K562 (cell line): ENCODE measurements around the gene EIF3I. TPM values are rescaled to one million over a fixed set of nuclear protein-coding genes. Genes with fewer than 3 reads are reported as not detected.

Experiments used
- ATAC-seq: fragments of 200-7000 bp; cut with Tn5 transposase; 3 replicates; pipeline ENCODE4 v1.9.1; 2020; ENCODE audit warnings: moderate library complexity
- BruUV-seq: library from RNA; stranded (reverse); fragments of 400-500 nt; replicated peaks from 2 replicates; lab custom pipeline; 2021; lab: Mats Ljungman, UMichigan
- CTCF ChIA-PET: fragments of 300-600 bp; formaldehyde crosslinking; extraction: SDS; loops from one replicate; lab custom pipeline; 2021; ENCODE audit warnings: low intra/inter-chr PET ratio; lab: Yijun Ruan, JAX
- POLR2A ChIA-PET: fragments of 300-600, 350-650 bp; sonication (Branson Sonifier 250); formaldehyde crosslinking; extraction: SDS; loops from one replicate; lab custom pipeline; 2021; ENCODE audit warnings: antibody characterized with exemption, inconsistent platforms; lab: Yijun Ruan, JAX
- DNase-seq, 4 experiments: peaks; one replicate each; pipeline versions ENCODE4 v3.0.0 to v3.0.0-alpha.2; 2011 to 2018; ENCODE audit warnings: low spot score in 3 of 4, mixed read lengths in 3 of 4; ENCODE audit errors: extremely low read depth in 1 of 4
- FAIRE-seq: peaks from 2 replicates; lab custom pipeline; 2011; peaks lifted over from hg19 to GRCh38; lab: Jason Lieb, UNC
- H2AFZ ChIP-seq: 2 replicates; pipeline ENCODE4 v1.6.0; 2011; ENCODE audit warnings: low read depth, low read length, control low read depth, inconsistent platforms
- H3K27ac ChIP-seq: fragments of 200-600 bp; 3 replicates; pipeline ENCODE4 v1.8.0; 2011; ENCODE audit warnings: low read depth, mild to moderate bottlenecking, control low read depth, inconsistent platforms, low read length, moderate library complexity, mixed read lengths; ENCODE audit errors: extremely low read depth
- H3K27me3 ChIP-seq, 2 experiments: fragments of 300-600 bp in 1 of 2; 2 replicates in 1 of 2; 3 replicates in 1 of 2; pipeline versions ENCODE4 v1.6.0 to v1.8.0; 2011; ENCODE audit warnings: inconsistent platforms in 2 of 2, low read length in 2 of 2, mild to moderate bottlenecking in 1 of 2, mixed read lengths in 1 of 2, moderate library complexity in 1 of 2; ENCODE audit not compliant: control insufficient read depth in 2 of 2, insufficient read depth in 2 of 2
- H3K36me3 ChIP-seq: fragments of 300-600 bp; 3 replicates; pipeline ENCODE4 v1.8.0; 2011; ENCODE audit warnings: mild to moderate bottlenecking, low read length, inconsistent platforms; ENCODE audit not compliant: control insufficient read depth, insufficient read depth
- H3K4me1 ChIP-seq, 2 experiments: fragments of 200-600 bp in 1 of 2; replicated peaks in 1 of 2; 2 replicates in 1 of 2; 3 replicates in 1 of 2; pipeline versions ENCODE4 v1.5.1 to v1.8.0; 2011; ENCODE audit warnings: inconsistent platforms in 2 of 2, low read length in 2 of 2, mild to moderate bottlenecking in 1 of 2, mixed read lengths in 1 of 2, moderate library complexity in 1 of 2; ENCODE audit not compliant: control insufficient read depth in 2 of 2, insufficient read depth in 2 of 2
- H3K4me2 ChIP-seq: 2 replicates; pipeline ENCODE4 v1.6.1; 2011; ENCODE audit warnings: low read length, control low read depth, inconsistent platforms, mixed read lengths; ENCODE audit not compliant: insufficient read depth
- H3K4me3 ChIP-seq: fragments of 200-600 bp; sonication (generic), shearing (Covaris generic); 2 replicates; pipeline ENCODE4 v1.5.1; 2016; ENCODE audit warnings: control low read depth, inconsistent platforms
- H3K79me2 ChIP-seq: fragments of 200-600 bp; 3 replicates; pipeline ENCODE4 v1.8.0; 2011; ENCODE audit warnings: low read length, inconsistent platforms; ENCODE audit not compliant: control insufficient read depth, insufficient read depth
- H3K9ac ChIP-seq, 2 experiments: 2 replicates each; pipeline versions ENCODE4 v1.6.0 to v1.6.1; 2011; ENCODE audit warnings: low read depth in 2 of 2, low read length in 2 of 2, control low read depth in 1 of 2, inconsistent platforms in 1 of 2, mild to moderate bottlenecking in 1 of 2, mixed read lengths in 1 of 2; ENCODE audit not compliant: insufficient read depth in 1 of 2
- H3K9me1 ChIP-seq: one replicate; pipeline ENCODE4 v1.6.0; 2011; ENCODE audit warnings: inconsistent platforms, mild to moderate bottlenecking, low read length, moderate library complexity; ENCODE audit not compliant: control insufficient read depth, insufficient read depth
- H3K9me3 ChIP-seq: replicated peaks from 2 replicates; pipeline ENCODE4 v1.5.1; 2011; ENCODE audit warnings: low read depth, low read length, inconsistent platforms; ENCODE audit not compliant: control insufficient read depth, insufficient read depth
- H4K20me1 ChIP-seq: replicated peaks from 2 replicates; pipeline ENCODE4 v1.6.1; 2011; ENCODE audit warnings: low read length, inconsistent platforms, mixed read lengths; ENCODE audit not compliant: control insufficient read depth, insufficient read depth
- AFF1 ChIP-seq, 2 experiments: fragments of 450-650 bp; IDR thresholded peaks; 2 replicates each; pipeline ENCODE4 v1.6.1; 2018; ENCODE audit warnings: mild to moderate bottlenecking in 2 of 2, low read depth in 1 of 2; ENCODE audit not compliant: partially characterized antibody in 2 of 2
- KDM1A ChIP-seq, 2 experiments: fragments of 450-650 bp; IDR thresholded peaks; 2 replicates each; pipeline ENCODE4 v1.6.1; 2016; ENCODE audit warnings: mild to moderate bottlenecking in 2 of 2
- ZNF232 ChIP-seq: sonication (generic); formaldehyde crosslinking; IDR thresholded peaks from 2 replicates; pipeline ENCODE4 v1.8.0; 2022; ENCODE audit warnings: mild to moderate bottlenecking, missing genetic modification reagents
- WGBS: fragments of 100-300 bp; shearing (Covaris generic); methylation state at CpG from one replicate; pipeline ENCODE4 v1.1.6; 2016; ENCODE audit warnings: low coverage, mixed read lengths; ENCODE audit not compliant: insufficient coverage; ENCODE audit errors: missing lambda C conversion rate; 5-methylcytosine and 5-hydroxymethylcytosine counted together
- in situ Hi-C: fragments of 300-500 bp; cut with MboI; formaldehyde crosslinking; loops from 4 replicates; pipeline ENCODE4 v1.15.0; 2018; ENCODE audit warnings: inconsistent platforms, mixed read lengths
- intact Hi-C: fragments of 100-400 bp; cut with micrococcal nuclease; formaldehyde crosslinking; loops from 2 replicates; pipeline ENCODE4 v1.14.2; 2022
- polyA plus RNA-seq, 8 experiments: library from polyadenylated mRNA; depleted of rRNA in 4 of 8; stranded (reverse) in 5 of 8; unstranded in 3 of 8; fragments of >200 nt; fragmentation: Nextera tagmentation in 2 of 8; fragmentation: Illumina TruSeq in 1 of 8; extraction: Ambion mirVana in 2 of 8; extraction: Trizol in 1 of 8; gene quantifications; 2 replicates each; pipeline versions ENCODE4 v1.2.1 to v1.2.3, GENCODE V29; 2011 to 2014; ENCODE audit warnings: inconsistent platforms in 1 of 8, missing spikeins in 1 of 8
- total RNA-seq, 7 experiments: library from RNA; depleted of rRNA in 6 of 7; stranded (reverse); fragments of >200 nt in 6 of 7; fragmentation: Illumina TruSeq in 2 of 7; extraction: Trizol in 2 of 7; gene quantifications; 2 replicates each; pipeline versions ENCODE4 v1.2.1 to v1.2.3, GENCODE V29; 2011 to 2021; ENCODE audit warnings: low replicate concordance in 1 of 7

EIF3I gene
- total and polyA plus RNA-seq, 9 of the 15 experiments (the other 6 are each of a cell fraction or from before 2014, with no cell fraction given), result 414 to 1,526 (median 635) TPM

DNA sequence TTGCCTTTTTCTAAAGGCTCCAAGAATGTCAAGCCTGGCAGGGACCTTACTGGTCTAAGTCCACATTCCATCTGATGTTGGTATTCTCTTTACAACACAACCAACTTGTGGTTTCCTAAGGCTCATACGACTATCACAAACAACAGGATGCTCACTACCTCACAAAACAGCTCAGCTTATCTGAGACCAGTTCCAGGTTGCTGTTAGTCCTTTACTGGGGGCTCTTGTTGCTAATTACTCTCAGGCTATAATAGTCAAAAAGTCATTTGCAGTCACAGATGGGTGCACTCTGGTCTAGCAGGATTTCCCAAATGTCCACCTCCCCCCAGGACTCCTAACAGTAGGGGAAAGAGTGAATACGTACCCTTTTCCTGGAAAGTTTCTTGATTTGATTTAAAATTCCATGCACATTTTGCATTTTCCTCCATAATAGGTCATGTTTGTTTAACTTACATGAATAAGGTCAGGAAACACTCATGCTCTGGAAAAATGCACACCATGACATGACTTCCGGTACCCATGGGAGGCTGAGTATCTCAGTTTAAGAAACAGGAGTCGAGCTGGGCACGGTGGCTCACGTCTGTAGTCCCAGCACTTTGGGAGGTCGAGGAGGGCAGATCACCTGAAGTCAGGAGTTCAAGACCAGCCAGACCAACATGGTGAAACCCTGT, 44.8 kb downstream of the EIF3I start:
- TF ChIP-seq AFF1 (IDR thresholded peaks at IDR 0.05; ENCODE audit: low read depth in 1 of 2, partially characterized antibody in 2 of 2) (no peak), ZNF232 (CRISPR knock-in tag) (no peak), KDM1A (IDR thresholded peaks at IDR 0.05) (peak in 1 of 2 experiments; percentile 15; a peak in 1 of 4 replicates)
- no peaks in the 10 kb centered on the region for H3K79me2 ChIP-seq
- H3K9me1 ChIP-seq, result no peaks in the 10 kb centered on the region
- no peak for ATAC-seq
- no peak for DNase-seq
- H3K4me1 ChIP-seq, result peaks cover 0 to 9% of the 10 kb centered on the region in 2 experiments; a peak in 2 of 5 replicates
- H2AFZ ChIP-seq, result no peak overlapping the region
- no peaks in the 10 kb centered on the region for H3K36me3 ChIP-seq
- intact Hi-C loops, result no loop called here
- H3K4me2 ChIP-seq, result no peak overlapping the region
- in situ Hi-C loops, result no loop called here
- no peaks in the 10 kb centered on the region for H3K9me3 ChIP-seq
- POLR2A ChIA-PET, result interaction anchor here (0.6 to 1.2 kb wide), 3 partner anchors 10 to 919 kb away, joined by 3 to 4 read pairs (median 3); partner anchors contain the start of gene HDAC1
- peak overlapping the region; percentile 28; the same call in 1 of the 3 replicates for H3K27ac ChIP-seq
- WGBS, result 48% methylated on average over 7 of the region's 7 CpGs
- H3K27me3 ChIP-seq, result no peaks in the 10 kb centered on the region
- H3K4me3 ChIP-seq, result no peak overlapping the region
- no peak overlapping the region for H3K9ac ChIP-seq
- CTCF ChIA-PET, result interaction anchor here (0.6 kb wide), 1 partner anchor 65 kb away, joined by 3 read pairs; no protein-coding TSS in a partner anchor
- FAIRE-seq, result no peak
- no peaks in the 10 kb centered on the region for H4K20me1 ChIP-seq
- no TSS peak for BruUV-seq
